Trophoblast cell (in vitro differentiated cells and primary cell): ENCODE measurements around the gene TICAM2.

ENCODE experiments used
- DNase-seq, 2 donors: peaks; one replicate each; pipeline ENCODE4 v3.0.0-alpha.2; 2016
- H2AFZ ChIP-seq: 2 replicates; pipeline ENCODE4 v1.6.1; 2013; ENCODE audit warnings: low read length, moderate library complexity, mild to moderate bottlenecking; ENCODE audit not compliant: insufficient read depth, poor library complexity
- H2AK5ac ChIP-seq: 2 replicates; pipeline ENCODE4 v1.6.1; 2013; ENCODE audit warnings: mild to moderate bottlenecking, low read length
- H2BK120ac ChIP-seq: 2 replicates; pipeline ENCODE4 v1.6.1; 2013; ENCODE audit warnings: low read length, mild to moderate bottlenecking, moderate library complexity; ENCODE audit not compliant: insufficient read depth, poor library complexity
- H2BK12ac ChIP-seq: 2 replicates; pipeline ENCODE4 v1.6.1; 2013; ENCODE audit warnings: mild to moderate bottlenecking, low read length, moderate library complexity
- H2BK5ac ChIP-seq: 2 replicates; pipeline ENCODE4 v1.6.1; 2013; ENCODE audit warnings: low read length, low read depth, moderate library complexity, mild to moderate bottlenecking; ENCODE audit not compliant: poor library complexity
- H3K14ac ChIP-seq: 2 replicates; pipeline ENCODE4 v1.6.1; 2013; ENCODE audit warnings: mild to moderate bottlenecking, low read length
- H3K18ac ChIP-seq: 2 replicates; pipeline ENCODE4 v1.6.1; 2013; ENCODE audit warnings: mild to moderate bottlenecking, low read length
- H3K23ac ChIP-seq: 2 replicates; pipeline ENCODE4 v1.6.1; 2013; ENCODE audit warnings: low read length
- H3K27ac ChIP-seq: 2 replicates; pipeline ENCODE4 v1.5.1; 2013; ENCODE audit warnings: low read depth, mild to moderate bottlenecking, inconsistent platforms, low read length, moderate library complexity
- H3K27me3 ChIP-seq: 2 replicates; pipeline ENCODE4 v1.6.1; 2013; ENCODE audit warnings: inconsistent platforms, mild to moderate bottlenecking, low read length, moderate library complexity; ENCODE audit not compliant: insufficient read depth
- H3K36me3 ChIP-seq, 2 experiments: 1 replicate in 1 of 2; 2 replicates in 1 of 2; pipeline ENCODE4 v1.6.1; 2013; ENCODE audit warnings: low read length in 2 of 2, mild to moderate bottlenecking in 2 of 2, moderate library complexity in 1 of 2; ENCODE audit not compliant: insufficient read depth in 2 of 2, control insufficient read depth in 1 of 2
- H3K4ac ChIP-seq: 2 replicates; pipeline ENCODE4 v1.6.1; 2013; ENCODE audit warnings: low read depth, mild to moderate bottlenecking, low read length, moderate library complexity
- H3K4me1 ChIP-seq, 2 experiments: 1 replicate in 1 of 2; 2 replicates in 1 of 2; pipeline ENCODE4 v1.6.1; 2013; ENCODE audit warnings: low read length in 2 of 2, mild to moderate bottlenecking in 2 of 2, moderate library complexity in 1 of 2; ENCODE audit not compliant: insufficient read depth in 2 of 2, control insufficient read depth in 1 of 2
- H3K4me2 ChIP-seq: 2 replicates; pipeline ENCODE4 v1.6.1; 2013; ENCODE audit warnings: inconsistent platforms, mild to moderate bottlenecking, low read length, moderate library complexity
- H3K4me3 ChIP-seq: 2 replicates; pipeline ENCODE4 v1.5.1; 2013; ENCODE audit warnings: mild to moderate bottlenecking, low read depth, low read length, inconsistent platforms
- H3K79me1 ChIP-seq: one replicate; pipeline ENCODE4 v1.6.1; 2013; ENCODE audit warnings: low read length
- H3K79me2 ChIP-seq: 2 replicates; pipeline ENCODE4 v1.6.1; 2013; ENCODE audit warnings: low read length, mild to moderate bottlenecking; ENCODE audit not compliant: control insufficient read depth, insufficient read depth, poor library complexity
- H3K9ac ChIP-seq: 2 replicates; pipeline ENCODE4 v1.6.1; 2013; ENCODE audit warnings: mild to moderate bottlenecking, low read length
- H3K9me3 ChIP-seq: 2 replicates; pipeline ENCODE4 v1.6.1; 2013; ENCODE audit warnings: low read depth, mild to moderate bottlenecking, control low read depth, inconsistent platforms, low read length; ENCODE audit not compliant: insufficient read depth
- H4K12ac ChIP-seq: 2 replicates; pipeline ENCODE4 v1.6.1; 2013; ENCODE audit warnings: low read depth, mild to moderate bottlenecking, low read length, moderate library complexity
- H4K8ac ChIP-seq: 2 replicates; pipeline ENCODE4 v1.6.1; 2013; ENCODE audit warnings: low read depth, mild to moderate bottlenecking, low read length, moderate library complexity
- H4K91ac ChIP-seq: one replicate; pipeline ENCODE4 v1.6.1; 2013; ENCODE audit warnings: low read depth, mild to moderate bottlenecking, low read length, moderate library complexity
- WGBS: extraction: QIAGEN DNeasy Blood & Tissue Kit; methylation state at CpG from one replicate; pipeline ENCODE4 v1.1.7; 2013; ENCODE audit warnings: missing lambda C conversion rate; ENCODE audit not compliant: insufficient read length, insufficient coverage; ENCODE audit errors: extremely low coverage; 5-methylcytosine and 5-hydroxymethylcytosine counted together

Gene TICAM2

DNA sequence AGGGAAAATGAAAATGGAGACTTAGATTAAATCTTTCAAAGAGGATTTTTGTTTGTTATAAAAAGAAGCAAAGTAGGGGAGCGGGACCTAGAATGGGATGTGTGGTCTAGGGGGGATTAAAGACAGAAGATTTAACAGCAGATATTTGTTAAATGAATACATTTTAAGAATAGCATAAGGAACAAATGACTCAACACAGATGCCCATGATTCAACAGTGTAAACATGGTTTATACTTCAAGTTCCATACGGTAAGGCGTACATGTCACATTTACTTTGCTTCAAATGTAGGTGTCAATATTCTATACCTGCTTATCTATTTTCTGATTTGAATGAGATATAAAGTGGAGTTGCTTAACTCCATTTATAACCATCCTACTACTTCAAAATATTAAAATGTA is 1.5 kb downstream of the TICAM2 start:
- Histone ChIP-seq H3K4me1 (peaks cover 3 to 7% of the 10 kb centered on the region in 2 experiments), H3K79me1 (peaks cover 5% of the 10 kb centered on the region), H3K4me3 (no peak overlapping the region), H3K23ac (no peak overlapping the region), H3K14ac (no peak overlapping the region), H4K12ac (no peak overlapping the region), H4K8ac (no peak overlapping the region), H3K4ac (no peak overlapping the region), H2AFZ (no peak overlapping the region), H3K18ac (no peak overlapping the region), H3K27ac (no peak overlapping the region), H4K91ac (no peak overlapping the region), H3K36me3 (peaks cover 0 to 5% of the 10 kb centered on the region in 2 experiments), H3K4me2 (no peak overlapping the region), H3K9ac (no peak overlapping the region), H3K9me3 (no peaks in the 10 kb centered on the region), H3K79me2 (peaks cover 3% of the 10 kb centered on the region), H2BK5ac (no peak overlapping the region), H3K27me3 (no peaks in the 10 kb centered on the region), H2BK12ac (no peak overlapping the region), H2BK120ac (no peak overlapping the region), H2AK5ac (no peak overlapping the region)
- no peak for DNase-seq
- no CpG with 5 or more reads among the region's 3 CpGs for WGBS

DNA sequence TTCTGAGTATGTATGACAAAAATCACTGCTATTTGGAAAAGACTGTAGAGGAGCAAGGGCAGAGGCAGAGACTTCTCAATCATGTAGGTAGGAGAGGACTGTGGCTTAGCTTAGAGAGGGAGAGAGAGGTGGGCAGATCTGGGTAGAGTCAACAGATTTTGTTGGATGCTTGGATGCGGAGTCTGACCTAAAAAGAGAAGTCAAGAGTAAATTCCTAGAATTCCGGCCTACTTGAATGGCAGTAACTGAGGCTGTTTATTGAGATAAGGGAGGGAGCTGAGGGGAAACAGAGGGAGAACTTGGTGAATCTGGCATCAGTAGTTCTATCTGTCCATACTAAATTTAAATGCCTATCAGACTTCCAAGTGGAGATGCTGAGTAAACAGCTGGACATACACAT is 2.4 kb downstream of the TICAM2 start:
- Histone ChIP-seq H3K79me2 (peaks cover 3% of the 10 kb centered on the region), H3K18ac (no peak overlapping the region), H3K27ac (no peak overlapping the region), H3K14ac (no peak overlapping the region), H2AK5ac (no peak overlapping the region), H4K8ac (no peak overlapping the region), H2BK12ac (no peak overlapping the region), H4K91ac (no peak overlapping the region), H3K27me3 (no peaks in the 10 kb centered on the region), H4K12ac (no peak overlapping the region), H3K4ac (no peak overlapping the region), H3K79me1 (peaks cover 5% of the 10 kb centered on the region), H3K4me3 (no peak overlapping the region), H2BK120ac (no peak overlapping the region), H3K36me3 (peaks cover 0 to 5% of the 10 kb centered on the region in 2 experiments), H3K9me3 (no peaks in the 10 kb centered on the region), H2AFZ (no peak overlapping the region), H3K4me1 (peaks cover 3 to 7% of the 10 kb centered on the region in 2 experiments), H3K23ac (no peak overlapping the region), H3K4me2 (no peak overlapping the region), H2BK5ac (no peak overlapping the region), H3K9ac (no peak overlapping the region)
- WGBS: no CpG with 5 or more reads among the region's 2 CpGs
- no peak for DNase-seq

DNA sequence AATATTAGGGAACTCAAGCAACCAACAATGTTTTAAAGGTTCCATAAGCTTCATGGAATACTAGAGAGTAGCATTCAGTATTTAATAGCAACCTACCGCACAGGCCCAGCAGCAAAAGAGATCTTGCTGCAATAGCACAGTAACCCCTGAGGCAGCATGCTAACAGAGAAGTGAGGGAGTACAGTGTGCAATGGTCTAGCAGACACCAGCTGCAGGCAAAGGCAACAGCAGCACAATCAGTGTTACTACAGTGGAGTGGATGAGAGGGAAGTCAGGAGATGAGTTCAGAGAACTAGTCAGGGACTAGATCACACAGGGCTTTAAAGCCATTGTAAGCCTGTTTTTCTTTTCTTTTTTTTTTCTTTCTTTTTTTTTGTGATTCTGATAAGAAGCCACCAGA is 2.8 kb downstream of the TICAM2 start:
- Histone ChIP-seq H3K23ac (no peak overlapping the region), H3K4ac (no peak overlapping the region), H4K91ac (no peak overlapping the region), H2BK5ac (no peak overlapping the region), H4K12ac (no peak overlapping the region), H3K79me1 (peaks cover 5% of the 10 kb centered on the region), H3K27ac (no peak overlapping the region), H3K14ac (no peak overlapping the region), H3K27me3 (no peaks in the 10 kb centered on the region), H2BK120ac (no peak overlapping the region), H2BK12ac (no peak overlapping the region), H2AK5ac (no peak overlapping the region), H3K9me3 (no peaks in the 10 kb centered on the region), H2AFZ (no peak overlapping the region), H3K79me2 (peaks cover 3% of the 10 kb centered on the region), H3K18ac (no peak overlapping the region), H3K4me2 (no peak overlapping the region), H4K8ac (no peak overlapping the region), H3K9ac (no peak overlapping the region), H3K4me3 (no peak overlapping the region), H3K4me1 (peaks cover 3 to 7% of the 10 kb centered on the region in 2 experiments), H3K36me3 (peaks cover 0 to 3% of the 10 kb centered on the region in 2 experiments)
- WGBS: no CpG with 5 or more reads among the region's 1 CpG
- DNase-seq: peak; percentile 68 to 83

DNA sequence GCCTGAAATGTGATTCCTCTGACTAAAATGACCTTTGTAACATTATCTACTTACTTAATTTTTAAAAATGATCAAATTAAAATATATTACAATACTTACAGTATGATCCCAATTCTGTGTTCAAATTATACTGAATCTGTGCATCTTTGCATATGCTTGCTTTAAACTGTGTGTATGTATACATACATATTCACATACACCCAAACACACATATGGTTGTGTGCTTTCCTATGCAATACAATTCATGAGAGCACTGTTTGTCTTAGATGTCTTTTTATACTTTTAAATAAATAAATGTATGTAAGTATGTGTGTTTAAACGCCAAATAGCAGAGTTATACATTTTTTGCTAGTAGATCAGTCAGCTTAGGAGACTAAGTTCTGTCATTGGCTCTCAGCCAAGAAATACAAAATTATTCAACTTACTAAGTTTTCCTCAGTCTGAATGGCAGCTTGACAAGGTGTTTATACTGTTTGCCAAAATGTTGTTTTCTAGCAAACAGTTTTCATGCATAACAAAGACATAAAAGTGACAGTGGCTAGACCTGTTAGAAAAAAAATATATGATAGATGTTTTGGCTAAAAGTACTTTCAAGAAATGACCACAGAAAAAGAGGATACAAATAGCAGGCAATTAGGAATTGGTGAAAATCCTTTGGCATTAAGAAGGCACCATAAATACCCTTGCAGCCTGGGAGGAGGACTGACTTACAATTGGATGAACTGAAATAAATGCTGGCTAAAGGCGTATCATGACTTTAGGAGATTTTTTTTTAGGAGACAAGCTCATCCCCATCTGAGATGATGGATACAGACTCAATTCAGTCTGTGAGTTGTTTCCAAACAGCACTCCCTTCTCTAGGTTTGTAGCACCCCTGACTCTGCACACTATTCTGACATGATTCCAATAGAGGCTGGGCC is 7.9 kb downstream of the TICAM2 start:
- no peaks in the 10 kb centered on the region for H3K79me2 ChIP-seq
- no peak overlapping the region for H3K14ac ChIP-seq
- no peaks in the 10 kb centered on the region for H3K9me3 ChIP-seq
- no peaks in the 10 kb centered on the region for H3K79me1 ChIP-seq
- H3K4me3 ChIP-seq: no peak overlapping the region
- H3K18ac ChIP-seq: no peak overlapping the region
- H3K36me3 ChIP-seq: no peaks in the 10 kb centered on the region
- H2AFZ ChIP-seq: no peak overlapping the region
- H2BK12ac ChIP-seq: no peak overlapping the region
- no CpG with 5 or more reads among the region's 2 CpGs for WGBS
- no peak overlapping the region for H3K27ac ChIP-seq
- H4K12ac ChIP-seq: no peak overlapping the region
- no peak overlapping the region for H3K23ac ChIP-seq
- H3K27me3 ChIP-seq: no peaks in the 10 kb centered on the region
- H2BK120ac ChIP-seq: no peak overlapping the region
- no peak overlapping the region for H3K4ac ChIP-seq
- no peak for DNase-seq
- H3K4me2 ChIP-seq: no peak overlapping the region
- no peak overlapping the region for H3K9ac ChIP-seq
- H3K4me1 ChIP-seq: no peaks in the 10 kb centered on the region
- no peak overlapping the region for H4K91ac ChIP-seq
- H2AK5ac ChIP-seq: no peak overlapping the region
- H2BK5ac ChIP-seq: no peak overlapping the region
- no peak overlapping the region for H4K8ac ChIP-seq
